ENCODE data around the gene OCA2. TPM values are rescaled to one million over a fixed set of nuclear protein-coding genes. Genes with fewer than 3 reads are reported as not detected.

The OCA2 gene
- total and polyA plus RNA-seq, 2 of the 4 experiments (the other 2 are of a cell fraction) = under 0.01 to 0.03 TPM

- Histone ChIP-seq H3K4me2 (ENCODE audit: low read depth, low read length) (no peak overlapping the region), H4K91ac (ENCODE audit: insufficient read depth, low read depth, low read length) (no peak overlapping the region), H3K79me1 (ENCODE audit: low read depth in 1 of 2, low read length in 2 of 2) (no peaks in the 10 kb centered on the region), H3K27me3 (ENCODE audit: control insufficient read depth, insufficient read depth, low read length) (no peaks in the 10 kb centered on the region), H2AFZ (replicated peaks; ENCODE audit: low read length, poor library complexity) (no peak overlapping the region), H2BK5ac (ENCODE audit: low read depth, low read length, poor library complexity, severe bottlenecking) (no peak overlapping the region), H4K8ac (ENCODE audit: low read depth in 2 of 2, low read length in 2 of 2) (no peak overlapping the region), H2BK20ac (ENCODE audit: low read depth, low read length) (no peak overlapping the region), H3K4ac (ENCODE audit: low read depth, low read length) (no peak overlapping the region), H3K36me3 (ENCODE audit: control insufficient read depth, insufficient read depth, low read length) (no peaks in the 10 kb centered on the region), H2AK5ac (ENCODE audit: low read depth, low read length) (no peak overlapping the region), H3K56ac (ENCODE audit: extremely low read depth, insufficient read depth, low read length) (no peak overlapping the region), H4K20me1 (ENCODE audit: insufficient read depth, low read length) (no peaks in the 10 kb centered on the region), H3K9me3 (ENCODE audit: control insufficient read depth, insufficient read depth, low read length) (peaks cover 33% of the 10 kb centered on the region), H3K4me1 (ENCODE audit: control insufficient read depth, insufficient read depth, low read length) (no peaks in the 10 kb centered on the region), H2BK15ac (ENCODE audit: low read depth, low read length) (no peak overlapping the region), H3K4me3 (ENCODE audit: insufficient read depth, low read depth, low read length) (no peak overlapping the region), H3K23ac (ENCODE audit: low read depth, low read length) (no peak overlapping the region), H3K18ac (ENCODE audit: low read depth, low read length) (no peak overlapping the region), H3K9me1 (ENCODE audit: insufficient read depth, low read length) (no peaks in the 10 kb centered on the region), H3K27ac (ENCODE audit: insufficient read depth, low read length) (no peak overlapping the region), H2AK9ac (replicated peaks; ENCODE audit: low read depth, low read length, poor library complexity) (no peak overlapping the region), H2BK120ac (ENCODE audit: low read depth, low read length) (no peak overlapping the region), H3K9ac (ENCODE audit: low read depth, low read length) (no peak overlapping the region), H3K14ac (replicated peaks; ENCODE audit: low read depth, low read length) (no peak overlapping the region), H4K5ac (ENCODE audit: low read depth, low read length) (no peak overlapping the region)
- dilution Hi-C loops (cut with HindIII; ENCODE audit: low sequenced_read_pairs, unreplicated experiment) = no loop called here
- BruUV-seq (replicated peaks) = no TSS peak
- intact Hi-C loops (cut with micrococcal nuclease) = no loop called here
- 94% methylated on average over 42 of the region's 63 CpGs; no CpG with 5 or more reads in 1 of the 2 experiments for WGBS, 2 experiments (ENCODE audit: extremely low coverage in 2 of 2, insufficient read length in 1 of 2)
- CTCF ChIA-PET = no interaction called here
- ATAC-seq (ENCODE audit: low read depth) (no peak), DNase-seq (no peak)
- in situ Hi-C loops (cut with MboI; ENCODE audit: low sequenced_read_pairs) = loop anchor here (5.0 kb wide), 1 partner anchor 49 kb away; no protein-coding TSS in a partner anchor
- no peak for TF ChIP-seq CTCF (conservative IDR thresholded peaks at IDR 0.05; ENCODE audit: low read depth, low read length)
- no peak for TF ChIP-seq MAZ (IDR thresholded peaks at IDR 0.05; ENCODE audit: borderline replicate concordance, low read depth, low read length)
- no peak for TF ChIP-seq NFE2L2 (IDR thresholded peaks at IDR 0.05; ENCODE audit: low read depth, low read length)
- no peak for TF ChIP-seq CHD1 (IDR thresholded peaks at IDR 0.05; ENCODE audit: low read depth, low read length)
- TF ChIP-seq POLR2A (IDR thresholded peaks at IDR 0.05; ENCODE audit: low read depth, low read length) = no peak
- no peak for TF ChIP-seq RFX5 (IDR thresholded peaks at IDR 0.05; ENCODE audit: low read depth, low read length)
- TF ChIP-seq CEBPB (IDR thresholded peaks at IDR 0.05; ENCODE audit: low read depth, low read length) = no peak
- TF ChIP-seq ELK1 (IDR thresholded peaks at IDR 0.05; ENCODE audit: borderline replicate concordance, low read depth, low read length) = no peak
- TF ChIP-seq USF2 (IDR thresholded peaks at IDR 0.05; ENCODE audit: low read depth, low read length) = no peak
- no peak for TF ChIP-seq BHLHE40 (IDR thresholded peaks at IDR 0.05; ENCODE audit: low read depth, low read length)
- TF ChIP-seq FOS (IDR thresholded peaks at IDR 0.05; ENCODE audit: low read depth, low read length) = no peak
- TF ChIP-seq MAFK (IDR thresholded peaks at IDR 0.05; ENCODE audit: low read depth, low read length) = no peak
- no peak for TF ChIP-seq SMC3 (IDR thresholded peaks at IDR 0.05; ENCODE audit: low read depth, low read length)
- TF ChIP-seq RAD21 (IDR thresholded peaks at IDR 0.05; ENCODE audit: low read length) = no peak
- no peak for TF ChIP-seq RCOR1 (IDR thresholded peaks at IDR 0.05; ENCODE audit: insufficient replicate concordance, low read length)
- TF ChIP-seq MXI1 (IDR thresholded peaks at IDR 0.05; ENCODE audit: borderline replicate concordance, low read depth, low read length) = no peak
- POLR2A ChIA-PET (ENCODE audit: unreplicated experiment) = no interaction called here
Observed at GRCh38 chr15:28003302-28004037, 95.6 kb downstream of the OCA2 start.

Measured in IMR-90 (cell line).